PC-9 (cell line): ENCODE measurements around the gene ABCB9.

ENCODE experiments used
- CTCF ChIP-seq: fragments of 200-600 bp; sonication (generic); conservative IDR thresholded peaks from 2 replicates; pipeline ENCODE4 v1.6.1; 2017; ENCODE audit warnings: mixed run types, antibody characterized with exemption, mild to moderate bottlenecking, moderate library complexity
- EZH2 ChIP-seq: fragments of 200-600 bp; sonication (generic); IDR thresholded peaks from 2 replicates; pipeline ENCODE4 v1.8.0; 2017; ENCODE audit warnings: antibody characterized with exemption, low read depth

- TF ChIP-seq CTCF = no peak
- TF ChIP-seq EZH2 = no peak
These were observed 80.1 kb downstream of the ABCB9 start for GRCh38 chr12:122886161-122886560.
